Measurements from ENCODE around the gene TASP1. TPM values are rescaled to one million over a fixed set of nuclear protein-coding genes. Genes with fewer than 3 reads are reported as not detected.
A peak's percentile ranks its signal among the peaks of the same experiment; 100 is the strongest.

Gene TASP1
- total RNA-seq, 1 donor from 2014 or later: 10.3 TPM

GRCh38 chr20:13546497-13547131, 92.1 kb downstream of the TASP1 start:
- Mint-ChIP-seq H3K4me1 (ENCODE audit: low read depth, unreplicated experiment) (peaks cover 9% of the 10 kb centered on the region), H3K36me3 (ENCODE audit: low read depth, unreplicated experiment) (peaks cover under 1% of the 10 kb centered on the region), H3K9me3 (ENCODE audit: unreplicated experiment) (no peaks in the 10 kb centered on the region), H3K27me3 (ENCODE audit: low read depth, unreplicated experiment) (no peaks in the 10 kb centered on the region), H3K27ac (ENCODE audit: unreplicated experiment) (no peak overlapping the region), H3K4me3 (ENCODE audit: unreplicated experiment) (no peak overlapping the region)
- Histone ChIP-seq H3K4me3 (ENCODE audit: insufficient read depth, low read depth, low read length) (no peak overlapping the region), H3K4me1 (ENCODE audit: insufficient read depth, low read length) (peaks cover 3% of the 10 kb centered on the region), H4K20me1 (ENCODE audit: insufficient read depth, low read length) (no peaks in the 10 kb centered on the region), H3K9ac (ENCODE audit: low read length) (no peak overlapping the region), H3K27me3 (ENCODE audit: insufficient read depth, low read length) (no peaks in the 10 kb centered on the region), H2AFZ (ENCODE audit: low read depth, low read length) (no peak overlapping the region), H3K9me3 (ENCODE audit: insufficient read depth, low read depth, low read length) (no peaks in the 10 kb centered on the region), H3K79me2 (ENCODE audit: insufficient read depth, low read length) (no peaks in the 10 kb centered on the region), H3K27ac (ENCODE audit: low read depth, low read length) (no peak overlapping the region), H3K36me3 (ENCODE audit: insufficient read depth, low read length) (no peaks in the 10 kb centered on the region), H3K4me2 (ENCODE audit: low read length) (no peak overlapping the region)
- peak; percentile 58 for FAIRE-seq
- peak; percentile 49 for DNase-seq (ENCODE audit: low read depth)
- TF ChIP-seq EZH2 (IDR thresholded peaks at IDR 0.05; ENCODE audit: insufficient read depth, low read length) (no peak), CTCF (IDR thresholded peaks at IDR 0.05; ENCODE audit: insufficient read depth, low read depth, low read length) (peak; percentile 81)

- Mint-ChIP-seq H3K4me1 (ENCODE audit: low read depth, unreplicated experiment) (peaks cover 9% of the 10 kb centered on the region), H3K27ac (ENCODE audit: unreplicated experiment) (no peak overlapping the region), H3K4me3 (ENCODE audit: unreplicated experiment) (no peak overlapping the region), H3K9me3 (ENCODE audit: unreplicated experiment) (no peaks in the 10 kb centered on the region), H3K36me3 (ENCODE audit: low read depth, unreplicated experiment) (no peaks in the 10 kb centered on the region), H3K27me3 (ENCODE audit: low read depth, unreplicated experiment) (no peaks in the 10 kb centered on the region)
- Histone ChIP-seq H2AFZ (ENCODE audit: low read depth, low read length) (no peak overlapping the region), H3K36me3 (ENCODE audit: insufficient read depth, low read length) (no peaks in the 10 kb centered on the region), H4K20me1 (ENCODE audit: insufficient read depth, low read length) (no peaks in the 10 kb centered on the region), H3K4me1 (ENCODE audit: insufficient read depth, low read length) (peaks cover 3% of the 10 kb centered on the region), H3K27ac (ENCODE audit: low read depth, low read length) (no peak overlapping the region), H3K79me2 (ENCODE audit: insufficient read depth, low read length) (no peaks in the 10 kb centered on the region), H3K9me3 (ENCODE audit: insufficient read depth, low read depth, low read length) (no peaks in the 10 kb centered on the region), H3K9ac (ENCODE audit: low read length) (no peak overlapping the region), H3K4me3 (ENCODE audit: insufficient read depth, low read depth, low read length) (no peak overlapping the region), H3K4me2 (ENCODE audit: low read length) (no peak overlapping the region), H3K27me3 (ENCODE audit: insufficient read depth, low read length) (no peaks in the 10 kb centered on the region)
- peak; percentile 15 for DNase-seq (ENCODE audit: low read depth)
- FAIRE-seq: no peak
- TF ChIP-seq CTCF (IDR thresholded peaks at IDR 0.05; ENCODE audit: insufficient read depth, low read depth, low read length) (no peak), EZH2 (IDR thresholded peaks at IDR 0.05; ENCODE audit: insufficient read depth, low read length) (no peak)
Measured at GRCh38 chr20:13545790-13546189, 92.9 kb downstream of the TASP1 start.

- H3K9ac ChIP-seq (ENCODE audit: low read length): no peak overlapping the region
- TF ChIP-seq EZH2 (IDR thresholded peaks at IDR 0.05; ENCODE audit: insufficient read depth, low read length): no peak
- no peak for TF ChIP-seq CTCF (IDR thresholded peaks at IDR 0.05; ENCODE audit: insufficient read depth, low read depth, low read length)
- no peak overlapping the region for H2AFZ ChIP-seq (ENCODE audit: low read depth, low read length)
- H3K9me3 ChIP-seq (ENCODE audit: insufficient read depth, low read depth, low read length): no peaks in the 10 kb centered on the region
- DNase-seq (ENCODE audit: low read depth): no peak
- Mint-ChIP-seq H3K27ac (ENCODE audit: unreplicated experiment) (no peak overlapping the region), H3K4me3 (ENCODE audit: unreplicated experiment) (no peak overlapping the region), H3K9me3 (ENCODE audit: unreplicated experiment) (no peaks in the 10 kb centered on the region), H3K36me3 (ENCODE audit: low read depth, unreplicated experiment) (no peaks in the 10 kb centered on the region), H3K27me3 (ENCODE audit: low read depth, unreplicated experiment) (no peaks in the 10 kb centered on the region), H3K4me1 (ENCODE audit: low read depth, unreplicated experiment) (peaks cover 9% of the 10 kb centered on the region)
- no peak overlapping the region for H3K27ac ChIP-seq (ENCODE audit: low read depth, low read length)
- no peaks in the 10 kb centered on the region for H3K36me3 ChIP-seq (ENCODE audit: insufficient read depth, low read length)
- no peaks in the 10 kb centered on the region for H3K79me2 ChIP-seq (ENCODE audit: insufficient read depth, low read length)
- no peak for FAIRE-seq
- no peak overlapping the region for H3K4me3 ChIP-seq (ENCODE audit: insufficient read depth, low read depth, low read length)
- H4K20me1 ChIP-seq (ENCODE audit: insufficient read depth, low read length): no peaks in the 10 kb centered on the region
- H3K27me3 ChIP-seq (ENCODE audit: insufficient read depth, low read length): no peaks in the 10 kb centered on the region
- H3K4me2 ChIP-seq (ENCODE audit: low read length): no peak overlapping the region
- peaks cover 3% of the 10 kb centered on the region for H3K4me1 ChIP-seq (ENCODE audit: insufficient read depth, low read length)
Measured at GRCh38 chr20:13543783-13544182, 94.9 kb downstream of the TASP1 start.
